GM23338 (cell line): ENCODE results near the gene MARCKS. TPM values are rescaled to one million over a fixed set of nuclear protein-coding genes. Genes with fewer than 3 reads are reported as not detected.

ENCODE experiments used
- ATAC-seq: fragments of 200-7000 bp; cut with Tn5 transposase; 3 replicates; pipeline ENCODE4 v1.9.1; 2020
- DNase-seq: peaks from one replicate; pipeline ENCODE4 v3.0.0-alpha.2; 2015; ENCODE audit warnings: low spot score
- H2AFZ ChIP-seq: fragments of 200-600 bp; sonication (generic); 2 replicates; pipeline ENCODE4 v1.8.0; 2016; ENCODE audit warnings: antibody characterized with exemption, mild to moderate bottlenecking, moderate library complexity
- H3F3A ChIP-seq: fragments of 200-600 bp; sonication (generic); replicated peaks from 2 replicates; pipeline ENCODE4 v1.8.0; 2017; ENCODE audit warnings: antibody characterized with exemption, mixed run types, low read depth
- H3K27ac ChIP-seq: fragments of 200-600 bp; sonication (generic); 2 replicates; pipeline ENCODE4 v1.6.1; 2016; ENCODE audit warnings: low read depth
- H3K27me3 ChIP-seq: fragments of 200-600 bp; sonication (generic); 2 replicates; pipeline ENCODE4 v1.8.0; 2016; ENCODE audit warnings: mild to moderate bottlenecking, mixed run types, moderate library complexity; ENCODE audit not compliant: insufficient read depth
- H3K36me3 ChIP-seq: fragments of 200-600 bp; sonication (generic); 2 replicates; pipeline ENCODE4 v1.8.0; 2016; ENCODE audit warnings: mild to moderate bottlenecking; ENCODE audit not compliant: insufficient read depth
- H3K4me1 ChIP-seq: fragments of 200-600 bp; sonication (generic); 2 replicates; pipeline ENCODE4 v1.8.0; 2016; ENCODE audit warnings: mild to moderate bottlenecking, moderate library complexity; ENCODE audit not compliant: insufficient read depth
- H3K4me2 ChIP-seq: fragments of 200-600 bp; sonication (generic); 2 replicates; pipeline ENCODE4 v1.7.1; 2017; ENCODE audit warnings: mixed run types
- H3K4me3 ChIP-seq: fragments of 200-600 bp; sonication (generic); 2 replicates; pipeline ENCODE4 v1.6.1; 2016; ENCODE audit warnings: mixed run types
- H3K79me2 ChIP-seq: fragments of 200-600 bp; sonication (generic); replicated peaks from 2 replicates; pipeline ENCODE4 v1.8.0; 2017; ENCODE audit warnings: mild to moderate bottlenecking; ENCODE audit not compliant: insufficient read depth
- H3K9me2 ChIP-seq: fragments of 200-600 bp; sonication (generic); 2 replicates; pipeline ENCODE4 v1.8.0; 2017; ENCODE audit not compliant: insufficient read depth
- H4K20me1 ChIP-seq: fragments of 200-600 bp; sonication (generic); replicated peaks from 2 replicates; pipeline ENCODE4 v1.8.0; 2017; ENCODE audit warnings: mild to moderate bottlenecking; ENCODE audit not compliant: insufficient read depth
- H3K27ac Mint-ChIP-seq: 2 replicates; pipeline ENCODE4 v1.8.0; 2020; ENCODE audit warnings: inconsistent platforms, mild to moderate bottlenecking, moderate library complexity, mixed read lengths
- H3K27me3 Mint-ChIP-seq: 3 replicates; pipeline ENCODE4 v1.8.0; 2022; ENCODE audit warnings: low read depth, mild to moderate bottlenecking, moderate library complexity, mixed read lengths, inconsistent platforms; ENCODE audit not compliant: insufficient read depth, poor library complexity
- H3K36me3 Mint-ChIP-seq: 3 replicates; pipeline ENCODE4 v1.8.0; 2021; ENCODE audit warnings: low read depth, mild to moderate bottlenecking, inconsistent platforms, moderate library complexity, mixed read lengths
- H3K4me1 Mint-ChIP-seq: 3 replicates; pipeline ENCODE4 v1.8.0; 2020; ENCODE audit warnings: mild to moderate bottlenecking, inconsistent platforms, mixed read lengths
- H3K4me3 Mint-ChIP-seq: 3 replicates; pipeline ENCODE4 v1.8.0; 2021; ENCODE audit warnings: moderate library complexity, mild to moderate bottlenecking, inconsistent platforms, mixed read lengths
- H3K9me3 Mint-ChIP-seq: 3 replicates; pipeline ENCODE4 v1.8.0; 2020; ENCODE audit warnings: moderate library complexity, mild to moderate bottlenecking, inconsistent platforms, mixed read lengths
- NANOG ChIP-seq: IDR thresholded peaks from 2 replicates; pipeline ENCODE4 v1.6.1; 2016; ENCODE audit warnings: antibody characterized with exemption, borderline replicate concordance
- STAT1 ChIP-seq: IDR thresholded peaks from one replicate; pipeline ENCODE4 v1.6.1; 2016; ENCODE audit warnings: antibody characterized with exemption; ENCODE audit not compliant: unreplicated experiment
- ZNF114 ChIP-seq: fragments of 250-450 bp; sonication (Bioruptor Pico); IDR thresholded peaks from 2 replicates; pipeline ENCODE4 v1.5.0; 2020; ENCODE audit warnings: mild to moderate bottlenecking, moderate library complexity
- polyA plus RNA-seq: library from polyadenylated mRNA; unstranded; fragments of >200 nt; fragmentation: Nextera tagmentation; extraction: Ambion mirVana; gene quantifications from 2 replicates; pipeline ENCODE4 v1.2.1, GENCODE V29; 2016
- total RNA-seq: library from RNA; depleted of rRNA; stranded (reverse); fragments of >200 nt; shearing (Covaris generic); gene quantifications from 2 replicates; pipeline ENCODE4 v1.2.3, GENCODE V29; 2014
- TF ChIP-seq, protein P1 (sequence below), 2 experiments: fragments of 200-600 bp in 1 of 2; sonication (generic) in 1 of 2; conservative IDR thresholded peaks; 2 replicates each; pipeline versions ENCODE4 v1.5.1 to v1.6.1; 2016 to 2017; ENCODE audit warnings: antibody characterized with exemption in 2 of 2, low read depth in 2 of 2, mild to moderate bottlenecking in 2 of 2, moderate library complexity in 1 of 2
- TF ChIP-seq, protein P2 (sequence below): fragments of 250-450 bp; sonication (Bioruptor Pico); IDR thresholded peaks from 2 replicates; pipeline ENCODE4 v1.5.0; 2020; ENCODE audit warnings: mild to moderate bottlenecking, moderate library complexity

The MARCKS gene
- total and polyA plus RNA-seq, 2 experiments from 2014 or later: 71.5 to 85.9 TPM

DNA sequence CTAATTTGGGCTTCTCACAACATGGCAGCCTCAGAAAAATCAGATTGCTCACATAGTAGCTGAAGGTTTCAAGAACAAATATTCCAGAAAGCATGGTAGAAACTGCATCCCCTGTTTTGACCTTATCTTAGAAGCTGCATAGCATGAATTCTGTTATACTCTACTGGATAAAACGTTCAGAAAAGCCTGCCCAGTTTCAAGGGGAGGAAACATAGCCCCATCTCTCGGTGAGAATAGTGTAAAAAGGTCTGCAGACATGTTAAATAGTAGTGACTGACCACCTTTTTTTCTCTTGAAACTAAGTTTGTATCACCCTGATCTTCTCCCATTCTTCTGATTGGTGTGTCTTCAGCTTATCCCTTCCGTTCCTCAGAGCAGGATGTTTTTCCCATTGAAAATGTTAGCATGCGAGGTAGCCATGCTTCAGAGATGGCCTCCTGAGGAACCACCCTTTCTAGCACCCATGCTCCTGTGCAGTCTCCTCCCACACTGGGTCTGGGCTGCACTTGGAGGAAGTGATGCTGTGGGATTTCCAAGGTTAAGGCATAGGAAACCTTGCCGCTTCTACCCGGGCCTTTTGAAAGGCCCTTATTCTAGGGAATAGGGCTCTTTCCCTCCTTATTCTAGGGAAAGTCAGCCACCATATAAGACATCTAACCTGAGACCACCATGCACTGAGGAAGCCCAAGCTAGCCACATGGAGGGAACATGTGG is 50.1 kb downstream of the MARCKS start:
- H3F3A ChIP-seq: no peaks in the 10 kb centered on the region
- no peaks in the 10 kb centered on the region for H3K79me2 ChIP-seq
- Mint-ChIP-seq H3K4me1 (peaks cover 2% of the 10 kb centered on the region; the same call in 1 of the 3 replicates), H3K27me3 (no peaks in the 10 kb centered on the region), H3K9me3 (no peaks in the 10 kb centered on the region; the same call in 2 of the 3 replicates), H3K27ac (no peak overlapping the region), H3K36me3 (no peaks in the 10 kb centered on the region), H3K4me3 (no peak overlapping the region)
- no peak overlapping the region for H3K4me2 ChIP-seq
- H3K4me1 ChIP-seq: no peaks in the 10 kb centered on the region
- H3K27me3 ChIP-seq: no peaks in the 10 kb centered on the region
- H3K4me3 ChIP-seq: no peak overlapping the region
- H4K20me1 ChIP-seq: no peaks in the 10 kb centered on the region
- H3K9me2 ChIP-seq: no peaks in the 10 kb centered on the region; the same call in 1 of the 2 replicates
- TF ChIP-seq ZNF114 (CRISPR knock-in tag) (no peak), NANOG (no peak), STAT1 (no peak)
- TF ChIP-seq, protein P1, sequence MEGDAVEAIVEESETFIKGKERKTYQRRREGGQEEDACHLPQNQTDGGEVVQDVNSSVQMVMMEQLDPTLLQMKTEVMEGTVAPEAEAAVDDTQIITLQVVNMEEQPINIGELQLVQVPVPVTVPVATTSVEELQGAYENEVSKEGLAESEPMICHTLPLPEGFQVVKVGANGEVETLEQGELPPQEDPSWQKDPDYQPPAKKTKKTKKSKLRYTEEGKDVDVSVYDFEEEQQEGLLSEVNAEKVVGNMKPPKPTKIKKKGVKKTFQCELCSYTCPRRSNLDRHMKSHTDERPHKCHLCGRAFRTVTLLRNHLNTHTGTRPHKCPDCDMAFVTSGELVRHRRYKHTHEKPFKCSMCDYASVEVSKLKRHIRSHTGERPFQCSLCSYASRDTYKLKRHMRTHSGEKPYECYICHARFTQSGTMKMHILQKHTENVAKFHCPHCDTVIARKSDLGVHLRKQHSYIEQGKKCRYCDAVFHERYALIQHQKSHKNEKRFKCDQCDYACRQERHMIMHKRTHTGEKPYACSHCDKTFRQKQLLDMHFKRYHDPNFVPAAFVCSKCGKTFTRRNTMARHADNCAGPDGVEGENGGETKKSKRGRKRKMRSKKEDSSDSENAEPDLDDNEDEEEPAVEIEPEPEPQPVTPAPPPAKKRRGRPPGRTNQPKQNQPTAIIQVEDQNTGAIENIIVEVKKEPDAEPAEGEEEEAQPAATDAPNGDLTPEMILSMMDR (conservative IDR thresholded peaks at IDR 0.05; ENCODE audit: low read depth in 2 of 2): 0 out of 4 replicates have a peak, but pooled peaks of 1 of the 2 experiments have one; percentile 14
- TF ChIP-seq, protein P2, sequence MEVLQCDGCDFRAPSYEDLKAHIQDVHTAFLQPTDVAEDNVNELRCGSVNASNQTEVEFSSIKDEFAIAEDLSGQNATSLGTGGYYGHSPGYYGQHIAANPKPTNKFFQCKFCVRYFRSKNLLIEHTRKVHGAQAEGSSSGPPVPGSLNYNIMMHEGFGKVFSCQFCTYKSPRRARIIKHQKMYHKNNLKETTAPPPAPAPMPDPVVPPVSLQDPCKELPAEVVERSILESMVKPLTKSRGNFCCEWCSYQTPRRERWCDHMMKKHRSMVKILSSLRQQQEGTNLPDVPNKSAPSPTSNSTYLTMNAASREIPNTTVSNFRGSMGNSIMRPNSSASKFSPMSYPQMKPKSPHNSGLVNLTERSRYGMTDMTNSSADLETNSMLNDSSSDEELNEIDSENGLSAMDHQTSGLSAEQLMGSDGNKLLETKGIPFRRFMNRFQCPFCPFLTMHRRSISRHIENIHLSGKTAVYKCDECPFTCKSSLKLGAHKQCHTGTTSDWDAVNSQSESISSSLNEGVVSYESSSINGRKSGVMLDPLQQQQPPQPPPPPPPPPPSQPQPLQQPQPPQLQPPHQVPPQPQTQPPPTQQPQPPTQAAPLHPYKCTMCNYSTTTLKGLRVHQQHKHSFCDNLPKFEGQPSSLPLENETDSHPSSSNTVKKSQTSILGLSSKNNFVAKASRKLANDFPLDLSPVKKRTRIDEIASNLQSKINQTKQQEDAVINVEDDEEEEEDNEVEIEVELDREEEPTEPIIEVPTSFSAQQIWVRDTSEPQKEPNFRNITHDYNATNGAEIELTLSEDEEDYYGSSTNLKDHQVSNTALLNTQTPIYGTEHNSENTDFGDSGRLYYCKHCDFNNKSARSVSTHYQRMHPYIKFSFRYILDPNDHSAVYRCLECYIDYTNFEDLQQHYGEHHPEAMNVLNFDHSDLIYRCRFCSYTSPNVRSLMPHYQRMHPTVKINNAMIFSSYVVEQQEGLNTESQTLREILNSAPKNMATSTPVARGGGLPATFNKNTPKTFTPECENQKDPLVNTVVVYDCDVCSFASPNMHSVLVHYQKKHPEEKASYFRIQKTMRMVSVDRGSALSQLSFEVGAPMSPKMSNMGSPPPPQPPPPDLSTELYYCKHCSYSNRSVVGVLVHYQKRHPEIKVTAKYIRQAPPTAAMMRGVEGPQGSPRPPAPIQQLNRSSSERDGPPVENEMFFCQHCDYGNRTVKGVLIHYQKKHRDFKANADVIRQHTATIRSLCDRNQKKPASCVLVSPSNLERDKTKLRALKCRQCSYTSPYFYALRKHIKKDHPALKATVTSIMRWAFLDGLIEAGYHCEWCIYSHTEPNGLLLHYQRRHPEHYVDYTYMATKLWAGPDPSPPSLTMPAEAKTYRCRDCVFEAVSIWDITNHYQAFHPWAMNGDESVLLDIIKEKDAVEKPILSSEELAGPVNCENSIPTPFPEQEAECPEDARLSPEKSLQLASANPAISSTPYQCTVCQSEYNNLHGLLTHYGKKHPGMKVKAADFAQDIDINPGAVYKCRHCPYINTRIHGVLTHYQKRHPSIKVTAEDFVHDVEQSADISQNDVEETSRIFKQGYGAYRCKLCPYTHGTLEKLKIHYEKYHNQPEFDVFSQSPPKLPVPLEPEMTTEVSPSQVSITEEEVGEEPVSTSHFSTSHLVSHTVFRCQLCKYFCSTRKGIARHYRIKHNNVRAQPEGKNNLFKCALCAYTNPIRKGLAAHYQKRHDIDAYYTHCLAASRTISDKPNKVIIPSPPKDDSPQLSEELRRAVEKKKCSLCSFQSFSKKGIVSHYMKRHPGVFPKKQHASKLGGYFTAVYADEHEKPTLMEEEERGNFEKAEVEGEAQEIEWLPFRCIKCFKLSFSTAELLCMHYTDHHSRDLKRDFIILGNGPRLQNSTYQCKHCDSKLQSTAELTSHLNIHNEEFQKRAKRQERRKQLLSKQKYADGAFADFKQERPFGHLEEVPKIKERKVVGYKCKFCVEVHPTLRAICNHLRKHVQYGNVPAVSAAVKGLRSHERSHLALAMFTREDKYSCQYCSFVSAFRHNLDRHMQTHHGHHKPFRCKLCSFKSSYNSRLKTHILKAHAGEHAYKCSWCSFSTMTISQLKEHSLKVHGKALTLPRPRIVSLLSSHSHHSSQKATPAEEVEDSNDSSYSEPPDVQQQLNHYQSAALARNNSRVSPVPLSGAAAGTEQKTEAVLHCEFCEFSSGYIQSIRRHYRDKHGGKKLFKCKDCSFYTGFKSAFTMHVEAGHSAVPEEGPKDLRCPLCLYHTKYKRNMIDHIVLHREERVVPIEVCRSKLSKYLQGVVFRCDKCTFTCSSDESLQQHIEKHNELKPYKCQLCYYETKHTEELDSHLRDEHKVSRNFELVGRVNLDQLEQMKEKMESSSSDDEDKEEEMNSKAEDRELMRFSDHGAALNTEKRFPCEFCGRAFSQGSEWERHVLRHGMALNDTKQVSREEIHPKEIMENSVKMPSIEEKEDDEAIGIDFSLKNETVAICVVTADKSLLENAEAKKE (CRISPR knock-in tag): no peak
- ATAC-seq: no peak
- H3K36me3 ChIP-seq: no peaks in the 10 kb centered on the region
- no peak overlapping the region for H3K27ac ChIP-seq
- no peak overlapping the region for H2AFZ ChIP-seq
- DNase-seq: no peak
